Chondrocyte (in vitro differentiated cells): ENCODE results near the gene BICD1. TPM values are rescaled to one million over a fixed set of nuclear protein-coding genes. Genes with fewer than 3 reads are reported as not detected.
A peak's percentile ranks its signal among the peaks of the same experiment; 100 is the strongest.

Source experiments
- DNase-seq: peaks from one replicate; pipeline ENCODE4 v3.0.0; 2021; ENCODE audit warnings: mixed read lengths, low spot score
- H3K27ac Mint-ChIP-seq: one replicate; pipeline ENCODE4 v1.8.0; 2021; ENCODE audit warnings: mild to moderate bottlenecking, moderate library complexity, mixed read lengths; ENCODE audit not compliant: unreplicated experiment
- H3K27me3 Mint-ChIP-seq: 2 replicates; pipeline ENCODE4 v1.8.0; 2021; ENCODE audit warnings: low read depth, mixed read lengths
- H3K36me3 Mint-ChIP-seq: 2 replicates; pipeline ENCODE4 v1.8.0; 2021; ENCODE audit warnings: low read depth, mixed read lengths
- H3K4me1 Mint-ChIP-seq: 2 replicates; pipeline ENCODE4 v1.8.0; 2021; ENCODE audit warnings: low read depth, mild to moderate bottlenecking, mixed read lengths
- H3K4me3 Mint-ChIP-seq: one replicate; pipeline ENCODE4 v1.8.0; 2021; ENCODE audit warnings: mild to moderate bottlenecking, moderate library complexity, mixed read lengths; ENCODE audit not compliant: unreplicated experiment
- H3K9me3 Mint-ChIP-seq: 2 replicates; pipeline ENCODE4 v1.8.0; 2021; ENCODE audit warnings: low read depth, mixed read lengths
- total RNA-seq: library from RNA; stranded (reverse); gene quantifications from 3 replicates; pipeline ENCODE4 v1.2.1, GENCODE V29; 2021
- TF ChIP-seq, protein P1 (sequence below): fragments of 200-600 bp; sonication (generic); IDR thresholded peaks from 2 replicates; pipeline ENCODE4 v1.5.0; 2021; ENCODE audit warnings: antibody characterized with exemption, mild to moderate bottlenecking, moderate library complexity

The BICD1 gene
- total RNA-seq, 1 donor from 2014 or later: 30.5 TPM

DNA sequence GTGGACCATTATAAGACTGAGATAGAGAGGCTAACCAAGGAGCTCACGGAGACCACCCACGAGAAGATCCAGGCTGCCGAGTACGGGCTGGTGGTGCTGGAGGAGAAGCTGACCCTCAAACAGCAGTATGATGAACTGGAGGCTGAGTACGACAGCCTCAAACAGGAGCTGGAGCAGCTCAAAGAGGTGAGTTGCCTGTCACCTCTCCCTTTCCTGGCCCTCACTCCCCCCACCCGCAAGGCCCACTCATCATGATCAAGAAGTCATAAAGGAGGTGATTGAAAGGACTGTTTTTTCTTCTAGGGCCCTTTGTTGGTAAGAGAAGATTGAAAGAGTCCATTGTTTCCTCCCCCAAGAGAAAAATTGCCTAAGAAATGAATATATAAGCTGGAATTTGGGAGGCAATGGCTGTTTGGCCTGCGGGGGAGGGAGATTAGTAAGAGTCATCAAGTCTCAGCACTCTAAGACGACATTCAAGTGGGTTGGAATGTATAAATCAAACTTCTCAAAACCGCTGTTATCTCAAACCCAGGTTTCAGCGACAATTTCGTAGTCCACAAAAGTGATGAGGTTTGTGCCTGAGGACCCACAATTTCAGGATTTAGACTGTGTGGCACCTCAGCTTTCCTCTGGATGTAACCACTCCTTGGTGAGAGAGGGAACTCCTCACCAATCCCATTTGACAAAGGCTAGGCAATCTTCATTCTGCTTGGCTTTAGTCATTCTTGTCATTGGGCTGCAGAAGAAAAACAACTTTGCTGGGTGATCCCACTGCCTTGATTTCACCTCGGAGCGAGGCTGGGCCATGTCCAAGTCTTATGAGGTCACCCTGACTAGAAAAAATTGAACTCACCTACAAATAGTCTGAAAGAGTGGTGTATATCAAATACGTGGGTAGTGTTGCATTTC lies 966 bp downstream of the BICD1 start:
- peak overlapping the region; percentile 98 for H3K4me3 Mint-ChIP-seq
- DNase-seq: no peak
- TF ChIP-seq, protein P1, sequence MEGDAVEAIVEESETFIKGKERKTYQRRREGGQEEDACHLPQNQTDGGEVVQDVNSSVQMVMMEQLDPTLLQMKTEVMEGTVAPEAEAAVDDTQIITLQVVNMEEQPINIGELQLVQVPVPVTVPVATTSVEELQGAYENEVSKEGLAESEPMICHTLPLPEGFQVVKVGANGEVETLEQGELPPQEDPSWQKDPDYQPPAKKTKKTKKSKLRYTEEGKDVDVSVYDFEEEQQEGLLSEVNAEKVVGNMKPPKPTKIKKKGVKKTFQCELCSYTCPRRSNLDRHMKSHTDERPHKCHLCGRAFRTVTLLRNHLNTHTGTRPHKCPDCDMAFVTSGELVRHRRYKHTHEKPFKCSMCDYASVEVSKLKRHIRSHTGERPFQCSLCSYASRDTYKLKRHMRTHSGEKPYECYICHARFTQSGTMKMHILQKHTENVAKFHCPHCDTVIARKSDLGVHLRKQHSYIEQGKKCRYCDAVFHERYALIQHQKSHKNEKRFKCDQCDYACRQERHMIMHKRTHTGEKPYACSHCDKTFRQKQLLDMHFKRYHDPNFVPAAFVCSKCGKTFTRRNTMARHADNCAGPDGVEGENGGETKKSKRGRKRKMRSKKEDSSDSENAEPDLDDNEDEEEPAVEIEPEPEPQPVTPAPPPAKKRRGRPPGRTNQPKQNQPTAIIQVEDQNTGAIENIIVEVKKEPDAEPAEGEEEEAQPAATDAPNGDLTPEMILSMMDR: no peak
- H3K9me3 Mint-ChIP-seq: no peaks in the 10 kb centered on the region
- no peaks in the 10 kb centered on the region for H3K27me3 Mint-ChIP-seq
- H3K4me1 Mint-ChIP-seq: peaks cover 32% of the 10 kb centered on the region
- peaks cover 4% of the 10 kb centered on the region for H3K36me3 Mint-ChIP-seq
- peak overlapping the region; percentile 97 for H3K27ac Mint-ChIP-seq

DNA sequence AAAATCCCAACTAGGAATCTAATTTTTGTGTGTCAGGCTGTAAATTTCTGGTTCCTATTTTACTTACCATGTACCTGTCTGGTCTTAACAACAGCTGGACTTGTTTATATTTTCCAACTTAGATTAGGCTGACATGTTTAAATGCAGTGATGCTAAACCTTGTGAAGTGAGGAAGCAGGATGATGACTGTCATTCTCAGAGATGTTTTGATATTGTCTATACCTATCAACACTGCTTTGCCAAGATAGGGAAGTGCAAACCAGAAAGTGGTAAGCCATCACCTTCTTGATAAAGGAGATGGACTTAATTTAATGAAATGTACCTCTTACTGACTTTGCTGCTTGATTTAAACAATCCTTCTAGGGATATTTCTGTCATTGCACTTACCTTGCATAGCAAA lies 2.1 kb downstream of the BICD1 start:
- H3K9me3 Mint-ChIP-seq: no peaks in the 10 kb centered on the region
- H3K27me3 Mint-ChIP-seq: no peaks in the 10 kb centered on the region
- TF ChIP-seq, protein P1: no peak
- H3K4me3 Mint-ChIP-seq: peak overlapping the region; percentile 60
- no peak overlapping the region for H3K27ac Mint-ChIP-seq
- peaks cover 6% of the 10 kb centered on the region for H3K36me3 Mint-ChIP-seq
- no peak for DNase-seq
- peaks cover 32% of the 10 kb centered on the region for H3K4me1 Mint-ChIP-seq

DNA sequence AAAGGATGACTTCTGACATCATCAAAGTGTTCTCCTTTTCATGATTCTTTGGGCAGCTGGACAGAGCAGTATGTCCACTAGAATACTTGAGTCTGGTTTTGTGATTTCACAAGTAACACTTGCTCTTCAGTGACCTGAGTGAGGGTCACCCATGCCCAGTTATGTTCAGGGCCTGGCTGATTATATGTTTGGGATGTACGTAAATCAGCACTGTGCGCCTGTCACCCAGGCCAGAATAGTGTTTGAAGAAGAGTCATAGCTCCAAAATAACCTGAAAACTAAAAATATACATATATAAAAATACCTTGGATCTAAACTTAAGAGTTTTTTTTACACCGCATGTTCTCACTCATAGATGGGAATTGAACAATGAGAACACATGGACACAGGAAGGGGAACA lies 3.8 kb downstream of the BICD1 start:
- Mint-ChIP-seq H3K4me1 (peaks cover 38% of the 10 kb centered on the region), H3K27ac (no peak overlapping the region), H3K9me3 (no peaks in the 10 kb centered on the region), H3K4me3 (no peak overlapping the region), H3K36me3 (peaks cover 6% of the 10 kb centered on the region), H3K27me3 (no peaks in the 10 kb centered on the region)
- DNase-seq: no peak
- TF ChIP-seq, protein P1: no peak

DNA sequence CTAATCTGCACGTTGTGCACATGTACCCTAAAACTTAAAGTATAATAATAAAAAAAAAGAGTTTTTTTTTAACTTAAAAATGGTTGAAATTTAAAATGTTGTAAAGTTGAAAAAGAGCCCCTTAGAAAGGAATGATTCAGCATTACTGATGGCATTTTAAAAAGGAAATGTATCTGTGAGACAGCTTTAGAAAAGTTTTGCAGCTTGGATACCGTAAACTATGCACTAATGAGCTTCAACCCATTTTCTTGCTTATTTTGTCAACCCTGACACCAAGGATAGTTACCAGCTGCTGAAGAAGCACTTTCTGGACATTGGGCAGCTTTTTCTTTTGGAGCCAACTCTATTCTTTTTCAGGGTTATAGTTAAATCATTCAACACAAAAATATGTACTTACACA lies 4.3 kb downstream of the BICD1 start:
- Mint-ChIP-seq H3K9me3 (no peaks in the 10 kb centered on the region), H3K4me1 (peaks cover 42% of the 10 kb centered on the region), H3K27me3 (no peaks in the 10 kb centered on the region), H3K36me3 (peaks cover 6% of the 10 kb centered on the region), H3K4me3 (no peak overlapping the region), H3K27ac (no peak overlapping the region)
- no peak for DNase-seq
- TF ChIP-seq, protein P1: no peak

DNA sequence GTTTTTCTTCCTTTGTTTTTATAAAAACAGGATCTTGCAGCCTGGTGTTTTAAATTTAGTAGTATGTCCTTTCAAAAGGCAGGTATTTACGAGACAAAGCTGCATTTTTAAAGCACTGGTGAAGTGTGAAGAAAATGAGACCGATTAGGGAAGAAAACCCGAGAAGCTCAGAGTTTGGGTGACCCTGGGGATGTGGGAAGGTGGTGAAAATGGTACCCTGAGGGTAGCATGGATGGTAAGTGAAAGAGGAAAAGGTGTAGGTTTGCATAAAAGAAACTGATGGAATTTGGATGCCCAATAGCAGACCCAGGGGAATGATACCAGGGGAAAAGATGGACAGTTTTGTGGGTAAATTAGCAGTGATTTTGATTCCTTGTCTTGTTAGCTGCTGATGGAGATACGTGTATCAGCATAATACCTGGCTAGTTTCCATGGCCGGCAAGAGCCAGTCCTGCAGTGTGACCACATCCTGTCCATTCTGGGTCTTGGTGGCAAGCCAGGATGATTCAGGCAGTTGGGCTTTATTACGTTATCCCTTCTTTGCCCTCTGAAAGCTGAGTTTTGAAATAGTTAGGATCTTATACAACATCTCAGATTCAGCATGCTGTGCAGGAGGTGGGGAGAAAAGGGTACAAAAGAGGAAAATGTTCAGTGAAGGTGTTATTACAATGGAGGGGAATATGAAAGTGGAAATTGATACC lies 8.9 kb downstream of the BICD1 start:
- Mint-ChIP-seq H3K27me3 (no peaks in the 10 kb centered on the region), H3K4me3 (peak overlapping the region; percentile 23), H3K9me3 (no peaks in the 10 kb centered on the region), H3K4me1 (peaks cover 40% of the 10 kb centered on the region), H3K36me3 (peaks cover 6% of the 10 kb centered on the region), H3K27ac (peak overlapping the region; percentile 79)
- TF ChIP-seq, protein P1: no peak
- DNase-seq: no peak
